ENCODE measurements around the gene DNAH17. TPM values are rescaled to one million over a fixed set of nuclear protein-coding genes. Genes with fewer than 3 reads are reported as not detected.

Gene DNAH17
- total RNA-seq, 1 donor from 2014 or later = not detected

DNA sequence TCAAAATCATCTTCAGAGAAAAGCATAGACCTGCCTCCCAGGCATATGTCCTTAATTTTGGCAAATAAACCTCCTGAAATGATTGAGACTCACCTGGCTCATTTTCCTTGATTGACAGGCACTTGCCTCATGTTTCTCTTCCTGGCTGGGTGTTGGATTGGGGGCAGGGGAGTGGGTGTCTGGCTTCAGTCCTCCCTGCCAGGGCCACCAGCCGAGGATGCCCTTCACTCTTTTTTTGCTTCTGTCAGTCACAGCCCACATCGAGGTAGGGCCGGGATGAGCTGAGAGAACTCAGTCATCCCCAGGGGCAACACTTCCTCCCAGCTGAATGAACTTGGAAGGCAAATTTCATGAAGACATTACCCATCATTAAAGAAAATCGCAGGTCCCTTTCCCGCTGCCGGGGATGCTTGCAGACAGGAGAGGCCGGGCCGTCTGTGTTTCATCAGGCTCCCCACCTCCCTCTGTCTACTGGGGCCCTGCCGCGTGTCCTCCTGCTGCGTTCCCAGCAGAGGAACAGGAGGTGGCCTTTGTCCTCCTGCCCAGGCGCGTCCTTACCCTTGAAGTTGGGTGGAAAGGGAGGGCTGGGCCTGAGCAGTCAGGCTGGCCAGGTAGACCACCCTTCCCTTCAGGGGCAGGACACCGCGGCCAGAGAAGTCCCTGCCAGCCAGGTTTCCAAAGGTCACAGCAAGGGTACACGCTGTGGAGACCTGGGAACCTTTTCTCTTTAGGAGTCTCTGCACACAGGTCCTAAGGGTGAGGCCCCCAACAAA, 11.2 kb upstream of the DNAH17 start:
- Histone ChIP-seq H3K27ac (no peak overlapping the region), H3K36me3 (no peaks in the 10 kb centered on the region), H3K27me3 (no peaks in the 10 kb centered on the region), H3K4me1 (no peaks in the 10 kb centered on the region), H3K4me3 (no peak overlapping the region), H3K9me3 (no peaks in the 10 kb centered on the region)
- intact Hi-C loops (cut with DNase I) = no loop called here
- DNase-seq (ENCODE audit: low spot score in 2 of 2) = no peak
- no peak for TF ChIP-seq CTCF (IDR thresholded peaks at IDR 0.05)

- Histone ChIP-seq H3K9me3 (no peaks in the 10 kb centered on the region), H3K4me3 (no peak overlapping the region), H3K36me3 (no peaks in the 10 kb centered on the region), H3K4me1 (no peaks in the 10 kb centered on the region), H3K27ac (no peak overlapping the region), H3K27me3 (no peaks in the 10 kb centered on the region)
- no peak for TF ChIP-seq CTCF (IDR thresholded peaks at IDR 0.05)
- intact Hi-C loops (cut with DNase I) = no loop called here
- no peak for DNase-seq (ENCODE audit: low spot score in 2 of 2)
Observed at GRCh38 chr17:78585006-78585630, 7.9 kb upstream of the DNAH17 start.

DNA sequence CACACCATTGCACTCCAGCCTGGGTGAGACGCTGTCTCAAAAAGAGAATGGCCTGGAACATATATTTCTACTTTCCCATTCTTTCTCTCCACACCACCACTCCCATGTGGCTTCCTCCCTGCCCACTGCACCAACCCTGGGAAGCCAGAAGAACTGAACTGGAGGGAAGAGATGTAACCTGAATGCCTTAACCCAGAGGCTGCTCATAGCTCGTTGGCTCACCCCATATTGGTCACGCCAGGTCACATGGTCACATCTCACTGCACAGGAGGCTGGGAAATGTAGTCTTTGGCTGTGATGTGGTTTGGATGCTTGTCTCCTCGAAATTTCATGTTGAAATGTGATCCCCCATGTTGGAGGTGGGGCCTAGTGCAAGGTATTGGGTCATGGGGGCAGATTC, 5.9 kb upstream of the DNAH17 start:
- DNase-seq (ENCODE audit: low spot score in 2 of 2) = no peak
- Histone ChIP-seq H3K27ac (no peak overlapping the region), H3K9me3 (no peaks in the 10 kb centered on the region), H3K27me3 (no peaks in the 10 kb centered on the region), H3K36me3 (no peaks in the 10 kb centered on the region), H3K4me3 (no peak overlapping the region), H3K4me1 (no peaks in the 10 kb centered on the region)
- TF ChIP-seq CTCF (IDR thresholded peaks at IDR 0.05) = no peak
- intact Hi-C loops (cut with DNase I) = no loop called here

GRCh38 chr17:78581304-78581703, 4.1 kb upstream of the DNAH17 start:
- intact Hi-C loops (cut with DNase I) = no loop called here
- Histone ChIP-seq H3K27me3 (no peaks in the 10 kb centered on the region), H3K4me1 (no peaks in the 10 kb centered on the region)

GRCh38 chr17:78580277-78580804, 3.1 kb upstream of the DNAH17 start:
- H3K9me3 ChIP-seq = no peaks in the 10 kb centered on the region
- intact Hi-C loops (cut with DNase I) = no loop called here
- H3K4me3 ChIP-seq = no peak overlapping the region
- no peaks in the 10 kb centered on the region for H3K4me1 ChIP-seq
- H3K27ac ChIP-seq = no peak overlapping the region
- no peak for DNase-seq (ENCODE audit: low spot score in 2 of 2)
- TF ChIP-seq CTCF (IDR thresholded peaks at IDR 0.05) = no peak
- H3K36me3 ChIP-seq = no peaks in the 10 kb centered on the region
- no peaks in the 10 kb centered on the region for H3K27me3 ChIP-seq

More at GRCh38 chr17:78581304-78581703, 4.1 kb upstream of the DNAH17 start:
- H3K36me3 ChIP-seq = no peaks in the 10 kb centered on the region
- H3K27ac ChIP-seq = no peak overlapping the region
- H3K9me3 ChIP-seq = no peaks in the 10 kb centered on the region
- no peak for DNase-seq (ENCODE audit: low spot score in 2 of 2)
- no peak overlapping the region for H3K4me3 ChIP-seq
- no peak for TF ChIP-seq CTCF (IDR thresholded peaks at IDR 0.05)

Measured in ascending aorta (tissue), 2 donors.